ENCODE data around the gene ANGEL1. TPM values are rescaled to one million over a fixed set of nuclear protein-coding genes. Genes with fewer than 3 reads are reported as not detected.

ANGEL1 gene
- total RNA-seq, 1 donor from 2014 or later: 38.8 TPM

DNA sequence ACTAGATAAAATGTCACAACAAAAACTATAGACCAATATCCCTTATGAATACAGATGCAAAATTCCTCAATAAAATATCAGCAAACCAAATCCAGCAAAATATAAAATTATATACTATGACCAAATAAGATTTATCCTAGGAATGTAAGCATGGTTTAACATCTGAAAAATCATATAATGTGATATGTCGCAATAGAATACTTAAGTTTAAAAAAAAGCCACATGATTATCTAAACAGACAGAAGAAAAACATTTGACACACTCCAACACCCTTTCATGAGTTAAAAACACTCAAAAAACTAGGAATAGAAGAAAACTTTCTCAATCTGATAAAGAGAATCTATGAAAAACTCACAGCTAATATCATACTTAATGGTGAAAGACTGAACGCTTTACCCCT is 20.3 kb downstream of the ANGEL1 start:
- H3K9me3 Mint-ChIP-seq: peaks cover 7% of the 10 kb centered on the region
- no peak overlapping the region for H3K27ac Mint-ChIP-seq (ENCODE audit: unreplicated experiment)
- H3K27me3 Mint-ChIP-seq (ENCODE audit: low read depth): no peaks in the 10 kb centered on the region
- TF ChIP-seq, protein P1, sequence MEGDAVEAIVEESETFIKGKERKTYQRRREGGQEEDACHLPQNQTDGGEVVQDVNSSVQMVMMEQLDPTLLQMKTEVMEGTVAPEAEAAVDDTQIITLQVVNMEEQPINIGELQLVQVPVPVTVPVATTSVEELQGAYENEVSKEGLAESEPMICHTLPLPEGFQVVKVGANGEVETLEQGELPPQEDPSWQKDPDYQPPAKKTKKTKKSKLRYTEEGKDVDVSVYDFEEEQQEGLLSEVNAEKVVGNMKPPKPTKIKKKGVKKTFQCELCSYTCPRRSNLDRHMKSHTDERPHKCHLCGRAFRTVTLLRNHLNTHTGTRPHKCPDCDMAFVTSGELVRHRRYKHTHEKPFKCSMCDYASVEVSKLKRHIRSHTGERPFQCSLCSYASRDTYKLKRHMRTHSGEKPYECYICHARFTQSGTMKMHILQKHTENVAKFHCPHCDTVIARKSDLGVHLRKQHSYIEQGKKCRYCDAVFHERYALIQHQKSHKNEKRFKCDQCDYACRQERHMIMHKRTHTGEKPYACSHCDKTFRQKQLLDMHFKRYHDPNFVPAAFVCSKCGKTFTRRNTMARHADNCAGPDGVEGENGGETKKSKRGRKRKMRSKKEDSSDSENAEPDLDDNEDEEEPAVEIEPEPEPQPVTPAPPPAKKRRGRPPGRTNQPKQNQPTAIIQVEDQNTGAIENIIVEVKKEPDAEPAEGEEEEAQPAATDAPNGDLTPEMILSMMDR (conservative IDR thresholded peaks at IDR 0.05): no peak
- H3K4me3 Mint-ChIP-seq: no peak overlapping the region
- H3K36me3 Mint-ChIP-seq (ENCODE audit: low read depth): peaks cover 38% of the 10 kb centered on the region
- no peaks in the 10 kb centered on the region for H3K4me1 Mint-ChIP-seq
- no peak for DNase-seq (ENCODE audit: low read depth, low spot score)

DNA sequence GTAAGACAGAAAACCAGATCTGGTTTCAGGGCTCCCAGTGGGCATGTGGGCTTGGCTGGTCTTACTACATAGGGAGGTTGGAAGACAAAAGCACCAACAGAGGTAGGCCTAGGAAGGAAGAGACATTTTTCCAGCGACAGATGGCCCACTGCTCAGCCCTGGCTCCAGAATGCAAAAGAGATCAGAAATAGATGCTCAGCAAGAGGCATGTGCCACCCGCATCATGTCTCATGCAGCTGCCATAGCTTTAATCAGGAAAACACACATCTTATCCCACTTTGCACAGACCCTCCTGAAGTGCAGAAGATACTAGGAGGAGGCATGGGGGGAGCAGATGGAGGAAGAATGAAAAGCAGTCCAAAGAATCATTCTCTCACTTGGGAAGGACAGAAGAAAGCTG is 26.1 kb downstream of the ANGEL1 start:
- TF ChIP-seq, protein P1 (conservative IDR thresholded peaks at IDR 0.05): no peak
- Mint-ChIP-seq H3K27me3 (ENCODE audit: low read depth) (no peaks in the 10 kb centered on the region), H3K4me1 (peaks cover 5% of the 10 kb centered on the region), H3K4me3 (no peak overlapping the region), H3K27ac (ENCODE audit: unreplicated experiment) (peak overlapping the region; percentile 62), H3K36me3 (ENCODE audit: low read depth) (peaks cover 31% of the 10 kb centered on the region), H3K9me3 (peaks cover under 1% of the 10 kb centered on the region)
- no peak for DNase-seq (ENCODE audit: low read depth, low spot score)

DNA sequence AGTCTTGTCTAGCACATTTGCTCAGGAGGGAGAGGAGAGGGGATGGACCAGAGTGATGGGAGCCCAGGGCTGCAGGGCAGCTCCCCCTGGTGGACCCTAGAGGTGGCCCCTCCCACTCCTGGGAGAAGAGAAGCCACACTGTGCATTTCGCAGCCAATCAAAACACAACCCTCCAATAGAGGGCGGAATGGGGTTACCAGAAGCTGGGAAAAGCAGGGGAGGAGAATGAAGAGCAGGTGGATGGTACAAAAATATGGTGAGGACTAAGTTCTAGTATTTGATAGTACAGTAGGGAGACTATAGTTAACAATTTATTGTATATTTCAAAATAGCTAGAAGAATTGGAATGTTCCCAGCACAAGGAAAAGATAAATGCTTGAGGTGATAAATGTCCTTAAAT is 27.8 kb downstream of the ANGEL1 start:
- H3K36me3 Mint-ChIP-seq (ENCODE audit: low read depth): peaks cover 24% of the 10 kb centered on the region
- DNase-seq (ENCODE audit: low read depth, low spot score): peak; percentile 74
- no peaks in the 10 kb centered on the region for H3K9me3 Mint-ChIP-seq
- H3K4me1 Mint-ChIP-seq: peaks cover 13% of the 10 kb centered on the region
- TF ChIP-seq, protein P1 (conservative IDR thresholded peaks at IDR 0.05): peak; percentile 76
- peak overlapping the region; percentile 10 for H3K4me3 Mint-ChIP-seq
- no peak overlapping the region for H3K27ac Mint-ChIP-seq (ENCODE audit: unreplicated experiment)
- no peaks in the 10 kb centered on the region for H3K27me3 Mint-ChIP-seq (ENCODE audit: low read depth)

DNA sequence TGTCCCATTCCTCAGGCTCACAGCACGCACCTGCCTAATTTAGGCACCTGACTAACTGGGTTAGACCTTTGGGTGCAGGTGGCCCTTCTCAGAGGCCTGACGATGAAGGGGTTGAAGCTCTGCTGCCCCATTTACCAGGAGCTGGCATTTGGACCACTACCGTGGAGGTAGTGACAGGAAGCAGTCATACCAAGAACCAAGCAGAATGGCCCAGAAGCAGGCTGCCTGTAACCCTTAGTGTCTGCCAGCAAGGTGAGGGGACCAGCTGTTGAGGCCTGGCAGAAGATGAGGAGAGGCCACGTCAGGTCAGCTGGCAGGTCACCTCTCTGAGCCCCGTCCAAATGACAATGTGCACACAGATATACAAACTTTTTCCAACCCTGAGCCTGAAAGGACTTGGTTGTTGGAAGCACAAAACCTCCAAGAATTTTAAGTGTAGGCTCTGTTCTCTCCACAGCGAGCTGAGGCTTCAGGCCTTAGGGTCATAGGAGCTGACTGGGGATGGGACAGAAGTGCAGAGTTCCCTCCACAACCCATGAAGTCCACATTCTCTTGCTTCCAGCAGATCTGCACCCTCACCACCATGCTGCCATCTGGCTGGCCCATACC is 28.3 kb downstream of the ANGEL1 start:
- H3K4me3 Mint-ChIP-seq: peak overlapping the region; percentile 10
- H3K27me3 Mint-ChIP-seq (ENCODE audit: low read depth): no peaks in the 10 kb centered on the region
- H3K4me1 Mint-ChIP-seq: peaks cover 13% of the 10 kb centered on the region
- DNase-seq (ENCODE audit: low read depth, low spot score): no peak
- TF ChIP-seq, protein P1 (conservative IDR thresholded peaks at IDR 0.05): no peak
- H3K9me3 Mint-ChIP-seq: no peaks in the 10 kb centered on the region
- H3K36me3 Mint-ChIP-seq (ENCODE audit: low read depth): peaks cover 24% of the 10 kb centered on the region
- no peak overlapping the region for H3K27ac Mint-ChIP-seq (ENCODE audit: unreplicated experiment)

DNA sequence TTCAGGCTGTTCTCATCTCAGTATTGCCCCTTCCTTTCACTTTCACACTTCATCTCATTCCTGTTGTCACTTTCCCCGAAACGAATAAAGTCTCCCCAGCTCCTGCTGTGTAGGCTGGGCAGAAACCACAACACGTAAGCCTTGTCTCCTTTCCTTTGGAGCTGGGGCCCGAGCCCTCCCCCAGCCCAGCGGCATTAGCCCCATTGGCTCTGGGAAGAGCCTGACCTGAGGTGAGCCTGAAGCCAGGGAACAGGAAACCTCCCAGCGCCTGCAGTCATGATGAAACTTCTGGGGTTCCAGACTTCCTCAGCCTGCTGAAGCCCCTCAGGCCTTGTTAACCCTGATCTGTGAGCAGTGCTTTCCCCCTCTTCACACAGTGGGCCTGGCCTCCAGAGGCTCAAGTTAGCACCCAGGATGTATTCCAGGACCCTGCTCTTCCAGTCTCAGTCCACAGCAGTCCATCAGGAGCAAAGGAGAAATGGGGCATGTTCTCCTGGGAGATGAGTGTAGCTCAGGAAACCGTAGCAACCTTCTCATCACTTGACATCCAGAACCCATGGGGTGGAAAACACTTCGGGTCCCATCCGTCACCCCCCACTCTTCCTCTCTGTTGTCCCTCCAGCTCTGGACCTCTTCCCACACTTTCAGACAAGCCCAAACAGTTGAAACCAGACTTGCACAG is 29.7 kb downstream of the ANGEL1 start:
- peak overlapping the region; percentile 35 for H3K4me3 Mint-ChIP-seq
- H3K27me3 Mint-ChIP-seq (ENCODE audit: low read depth): peaks cover 2% of the 10 kb centered on the region
- no peak for DNase-seq (ENCODE audit: low read depth, low spot score)
- H3K36me3 Mint-ChIP-seq (ENCODE audit: low read depth): peaks cover 20% of the 10 kb centered on the region
- H3K9me3 Mint-ChIP-seq: no peaks in the 10 kb centered on the region
- TF ChIP-seq, protein P1 (conservative IDR thresholded peaks at IDR 0.05): no peak
- H3K27ac Mint-ChIP-seq (ENCODE audit: unreplicated experiment): peak overlapping the region; percentile 89
- H3K4me1 Mint-ChIP-seq: peaks cover 13% of the 10 kb centered on the region
